ENCODE results near the gene THAP6.

THAP6 gene

GRCh38 chr4:75565481-75565880, 51.2 kb downstream of the THAP6 start:
- Histone ChIP-seq H3K4me3 (no peak overlapping the region), H3K4me1 (no peaks in the 10 kb centered on the region), H3K27ac (no peak overlapping the region), H3K27me3 (peaks cover 0 to 11% of the 10 kb centered on the region in 2 donors), H3K36me3 (no peaks in the 10 kb centered on the region), H3K9me3 (no peaks in the 10 kb centered on the region)
- intact Hi-C loops (cut with DNase I; ENCODE audit: low total_unique reads): no loop called here
- no peak for DNase-seq
- TF ChIP-seq CTCF (IDR thresholded peaks at IDR 0.05): no peak

- Histone ChIP-seq H3K27ac (no peak overlapping the region), H3K36me3 (no peaks in the 10 kb centered on the region), H3K9me3 (no peaks in the 10 kb centered on the region), H3K4me3 (no peak overlapping the region), H3K4me1 (no peaks in the 10 kb centered on the region), H3K27me3 (peaks cover 0 to 11% of the 10 kb centered on the region in 2 donors)
- intact Hi-C loops (cut with DNase I; ENCODE audit: low total_unique reads): no loop called here
- no peak for TF ChIP-seq CTCF (IDR thresholded peaks at IDR 0.05)
- DNase-seq: no peak
Measured at GRCh38 chr4:75566911-75567310, 52.6 kb downstream of the THAP6 start.

GRCh38 chr4:75567725-75568124, 53.5 kb downstream of the THAP6 start:
- intact Hi-C loops (cut with DNase I; ENCODE audit: low total_unique reads): no loop called here
- no peak for TF ChIP-seq CTCF (IDR thresholded peaks at IDR 0.05)
- no peak for DNase-seq
- peaks cover 0 to 15% of the 10 kb centered on the region in 2 donors for H3K27me3 ChIP-seq
- no peak overlapping the region for H3K27ac ChIP-seq
- H3K4me1 ChIP-seq: no peaks in the 10 kb centered on the region
- no peaks in the 10 kb centered on the region for H3K36me3 ChIP-seq
- H3K4me3 ChIP-seq: no peak overlapping the region
- no peaks in the 10 kb centered on the region for H3K9me3 ChIP-seq
